ENCODE results near the gene SLC43A3.
"Not testable (repeated sequence)": the region's sequence is repeated elsewhere in the genome, so short reads cannot be mapped to it uniquely, and the experiment has no call there.

Gene SLC43A3

DNA sequence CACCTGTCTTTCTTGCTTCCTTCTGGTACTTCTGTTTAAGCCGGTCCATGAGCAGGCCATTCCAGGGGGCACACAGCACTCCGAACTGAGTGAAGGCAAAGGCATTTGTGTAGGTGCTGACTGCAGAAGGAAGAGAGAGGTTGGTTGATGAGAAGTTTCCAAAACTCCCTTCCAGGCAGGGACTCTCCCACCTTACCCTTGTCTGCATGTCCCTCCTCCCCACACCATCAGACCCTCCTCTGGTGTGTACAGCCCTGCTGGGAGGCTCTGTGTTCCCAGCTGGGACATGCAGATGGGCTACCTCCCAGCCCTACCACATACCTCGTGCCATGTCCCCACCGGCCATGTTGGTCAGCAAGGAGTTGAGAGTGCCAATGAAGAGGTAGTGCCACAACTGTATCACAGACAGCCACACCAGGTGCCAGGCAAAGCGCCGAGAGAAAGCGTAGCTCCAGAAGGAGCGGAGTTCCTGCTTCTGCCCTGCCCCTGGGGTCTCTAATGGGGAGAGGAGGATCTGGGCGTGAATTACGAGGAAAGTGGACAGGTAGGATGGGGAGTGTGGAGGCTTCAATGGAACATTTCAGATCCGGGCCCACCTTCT is 12.2 kb downstream of the SLC43A3 start:
- in situ Hi-C loops (cut with MboI; ENCODE audit: low pct_unique_long_range_greater_than_20kb, low sequenced_read_pairs), result no loop called here
- DNase-seq, result no peak

DNA sequence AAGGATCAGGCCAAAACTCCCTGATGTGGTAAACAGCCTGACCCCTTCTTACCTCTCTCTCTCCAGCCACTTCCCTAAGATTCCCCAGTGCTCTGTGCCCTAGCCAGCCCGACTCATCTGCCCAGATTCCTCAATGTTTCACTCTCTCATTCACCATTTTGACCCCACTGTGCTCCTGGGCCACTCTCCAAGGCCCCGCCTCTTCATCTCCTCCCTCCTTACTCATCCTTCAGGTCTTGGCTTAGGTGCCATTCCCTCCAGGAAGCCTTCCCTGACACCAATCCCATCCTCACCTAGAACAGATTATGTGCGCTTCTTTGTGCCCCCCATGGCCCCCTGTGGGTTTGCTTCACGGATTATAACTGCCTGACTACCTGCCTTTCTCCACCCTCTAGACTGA is 13.2 kb downstream of the SLC43A3 start:
- in situ Hi-C loops (cut with MboI; ENCODE audit: low pct_unique_long_range_greater_than_20kb, low sequenced_read_pairs), result no loop called here
- no peak for DNase-seq

DNA sequence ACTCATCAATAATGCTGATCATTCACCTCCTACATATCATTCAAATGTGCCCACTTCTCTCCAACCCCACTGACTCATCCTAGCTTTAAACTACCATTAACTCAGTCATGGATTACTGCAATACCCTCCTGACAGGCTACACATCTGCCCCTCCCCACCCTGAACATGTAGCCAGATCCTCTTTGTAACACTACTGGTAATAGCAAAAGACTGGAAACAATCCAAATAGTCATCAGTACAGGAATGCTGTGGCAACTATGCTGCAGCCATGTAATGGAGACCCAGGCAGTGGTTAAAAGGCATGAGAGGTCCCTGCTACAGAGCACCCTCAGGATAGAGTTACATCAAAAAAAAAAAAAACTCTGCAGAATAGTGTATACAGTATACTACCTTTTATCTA is 16.6 kb downstream of the SLC43A3 start:
- no peak for DNase-seq
- in situ Hi-C loops (cut with MboI; ENCODE audit: low pct_unique_long_range_greater_than_20kb, low sequenced_read_pairs), result no loop called here

DNA sequence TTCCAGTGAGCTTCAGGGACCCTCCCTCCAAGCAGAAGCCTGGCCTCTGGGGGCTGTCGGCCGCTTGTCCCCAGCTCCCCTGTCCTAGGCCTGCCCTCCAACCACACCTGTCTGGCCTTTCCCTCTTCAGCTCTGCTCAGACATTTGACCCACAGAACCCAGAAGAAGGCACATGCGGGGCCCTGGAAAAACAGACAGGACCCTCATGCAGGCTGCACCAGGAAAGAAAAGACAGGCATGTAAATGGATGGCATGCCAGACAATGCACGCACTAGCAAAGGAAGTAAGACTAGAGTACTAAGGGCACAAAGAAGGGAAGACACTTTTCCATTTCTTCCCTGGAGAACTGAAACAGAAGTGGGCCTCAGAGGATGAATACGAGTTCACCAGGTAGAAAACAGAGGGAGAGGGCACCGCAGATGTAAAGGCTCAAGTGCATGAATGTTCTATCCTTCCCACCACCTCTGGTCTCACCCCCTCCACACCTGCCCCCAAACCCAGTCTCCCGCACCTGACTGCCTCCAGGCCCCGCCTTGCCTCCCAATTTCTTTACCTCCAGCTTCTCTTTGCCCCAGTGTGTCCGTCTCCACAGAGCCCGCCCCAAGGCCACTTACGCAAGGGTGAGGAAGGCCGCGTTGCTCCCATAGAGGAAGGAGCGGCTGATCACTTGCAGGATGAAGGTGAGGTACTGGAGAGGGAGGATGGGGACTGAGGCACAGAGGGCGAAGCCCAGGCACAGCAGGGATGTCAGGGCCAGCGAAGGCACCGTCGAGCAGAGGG is 17.4 kb downstream of the SLC43A3 start:
- in situ Hi-C loops (cut with MboI; ENCODE audit: low pct_unique_long_range_greater_than_20kb, low sequenced_read_pairs), result no loop called here
- DNase-seq, result no peak

DNA sequence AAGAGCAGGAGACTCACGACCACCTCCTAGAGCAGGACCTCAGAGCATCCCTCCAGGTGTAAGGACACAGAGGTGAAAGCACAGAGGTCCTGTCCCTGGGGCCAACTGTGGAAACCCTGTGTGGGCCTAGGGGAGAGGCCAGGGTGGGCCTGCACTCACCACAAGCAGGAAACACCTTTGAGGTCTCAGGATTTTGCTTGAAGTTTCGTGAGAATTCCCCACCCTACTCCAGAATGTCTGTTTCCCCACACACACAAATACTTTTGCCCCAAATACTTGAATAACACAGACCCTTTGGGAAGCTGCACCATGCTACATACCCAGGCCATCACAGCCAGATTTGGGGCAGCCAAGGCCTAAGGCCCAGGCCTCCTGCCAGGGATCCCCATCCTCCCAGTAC is 18.1 kb downstream of the SLC43A3 start:
- no peak for DNase-seq
- in situ Hi-C loops (cut with MboI; ENCODE audit: low pct_unique_long_range_greater_than_20kb, low sequenced_read_pairs), result no loop called here

DNA sequence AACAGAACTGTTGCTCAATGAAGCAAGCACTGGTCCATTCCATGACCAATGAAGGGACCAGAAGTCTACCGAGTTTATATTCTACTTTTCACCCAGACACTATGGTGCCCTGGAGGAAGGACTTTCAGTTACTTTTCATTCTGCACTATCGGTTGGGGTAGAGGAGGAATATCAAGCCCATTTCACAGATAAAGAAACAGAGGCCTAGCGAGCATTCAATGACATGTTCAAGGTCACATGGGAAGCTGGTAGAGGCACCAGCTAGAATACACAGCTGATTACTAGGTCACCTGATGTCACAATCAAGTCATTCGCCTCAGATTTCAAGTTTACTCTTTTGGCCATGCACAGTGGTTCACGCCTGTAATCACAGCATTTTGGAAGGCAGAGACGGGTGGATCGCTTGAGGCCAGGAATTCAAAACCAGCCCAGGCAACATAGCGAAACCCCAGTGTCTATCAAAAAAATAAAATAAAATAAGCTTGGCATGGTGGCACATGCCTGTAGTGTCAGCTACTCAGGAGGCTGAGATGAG is 18.9 kb downstream of the SLC43A3 start:
- DNase-seq, result no peak
- in situ Hi-C loops (cut with MboI; ENCODE audit: low pct_unique_long_range_greater_than_20kb, low sequenced_read_pairs), result no loop called here

DNA sequence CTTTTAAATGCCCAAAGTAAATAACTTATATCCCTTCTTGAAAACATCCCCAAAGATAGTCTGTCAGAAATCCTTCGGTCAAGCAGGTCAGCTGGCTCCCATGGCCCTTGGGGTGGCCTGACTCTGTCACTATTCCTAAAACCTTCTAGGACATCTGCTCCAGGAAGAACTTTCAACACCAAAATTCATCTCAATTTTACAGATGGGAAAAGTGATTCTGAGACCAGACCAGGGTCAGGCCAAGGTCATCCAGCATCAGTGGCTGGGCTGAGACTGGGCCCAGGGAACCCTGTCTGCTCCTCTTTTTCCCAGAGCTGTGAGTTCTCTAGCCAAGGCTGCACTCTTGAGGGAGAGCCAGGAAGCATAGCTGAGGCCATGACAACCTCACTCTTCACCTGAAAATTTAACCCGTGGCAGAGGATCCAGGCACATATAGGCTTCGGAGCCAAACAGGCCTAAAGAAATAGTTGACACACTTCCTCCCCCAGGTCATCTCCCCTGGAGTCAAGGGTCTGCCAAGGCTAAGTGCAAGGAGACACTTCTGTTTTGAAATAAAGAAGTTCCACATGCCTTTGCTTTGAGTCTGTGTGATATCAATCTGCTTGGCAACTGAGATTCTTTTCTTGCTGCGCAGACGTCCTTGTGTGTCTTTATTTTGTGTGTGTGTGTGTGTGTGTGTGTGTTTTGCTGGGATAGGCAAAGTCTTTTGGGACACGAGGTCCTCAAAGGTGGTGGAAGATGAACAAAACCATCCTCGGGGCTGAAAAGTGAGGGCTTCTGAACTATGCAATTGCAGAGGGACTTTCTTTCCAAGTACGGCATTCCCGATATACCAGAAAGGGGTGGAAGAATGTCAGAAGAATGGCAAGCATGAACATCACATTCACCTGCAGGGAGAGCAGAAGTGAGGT is 19.7 kb downstream of the SLC43A3 start:
- DNase-seq, result no peak

DNA sequence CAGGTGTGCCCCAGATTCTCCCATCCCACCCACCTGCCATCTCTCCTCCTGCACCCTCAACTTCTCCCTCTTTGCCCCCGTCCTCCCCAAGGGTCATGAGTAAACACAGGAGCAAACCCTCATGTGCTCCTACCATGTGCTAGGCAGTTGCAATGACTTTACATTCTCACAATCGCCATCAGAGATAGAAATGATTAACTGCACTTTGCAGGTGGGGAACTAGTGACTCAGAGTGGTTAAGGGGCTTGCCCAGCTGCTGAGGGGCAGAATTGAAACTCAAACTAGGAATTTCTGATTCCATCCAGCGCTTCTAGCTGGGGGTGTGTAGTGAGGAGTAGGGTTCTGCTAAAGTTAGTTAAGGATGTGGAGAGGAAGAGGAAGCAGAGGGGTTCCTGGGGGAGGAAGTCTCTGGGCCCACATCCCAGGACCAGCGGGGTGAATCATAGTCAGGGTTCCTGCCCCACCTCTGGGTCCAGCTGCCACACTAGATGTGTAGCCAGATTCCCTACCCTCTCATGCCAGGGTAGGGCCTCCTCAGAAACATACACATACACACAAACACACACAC is 20.5 kb downstream of the SLC43A3 start:
- DNase-seq, result peak; percentile 26

More for the DNA sequence above, 19.7 kb downstream of the SLC43A3 start:
- in situ Hi-C loops (cut with MboI; ENCODE audit: low pct_unique_long_range_greater_than_20kb, low sequenced_read_pairs), result no loop called here

DNA sequence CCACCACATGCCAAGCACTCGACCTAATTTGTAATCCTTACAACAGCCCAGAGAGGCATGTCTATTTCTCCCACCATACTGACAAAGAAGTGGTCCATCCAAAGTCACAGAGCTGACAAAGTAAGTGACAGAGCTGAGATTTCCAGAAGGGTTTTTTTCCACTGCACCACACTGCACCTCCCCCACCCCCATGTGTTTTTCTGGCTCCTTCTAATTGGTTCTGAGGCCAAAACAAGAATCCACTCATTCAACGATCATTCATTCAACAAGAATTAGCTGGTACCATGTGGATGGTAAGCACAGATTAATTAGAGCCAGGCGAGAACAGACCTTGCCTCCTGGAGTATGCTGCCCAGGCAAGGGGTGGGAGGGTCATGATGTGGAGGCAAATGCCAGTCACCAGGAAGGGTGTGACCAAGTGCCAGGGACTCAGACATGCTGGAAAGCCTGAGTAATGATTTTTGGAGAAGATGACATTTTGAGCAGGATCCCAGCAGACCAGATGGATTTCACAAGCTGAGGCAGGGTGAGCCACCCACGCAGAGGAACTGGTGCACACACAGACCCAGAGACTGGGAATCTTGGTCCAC is 21.6 kb downstream of the SLC43A3 start:
- DNase-seq, result no peak
- in situ Hi-C loops (cut with MboI; ENCODE audit: low pct_unique_long_range_greater_than_20kb, low sequenced_read_pairs), result no loop called here

More for the DNA sequence above, 20.5 kb downstream of the SLC43A3 start:
- in situ Hi-C loops (cut with MboI; ENCODE audit: low pct_unique_long_range_greater_than_20kb, low sequenced_read_pairs), result no loop called here

DNA sequence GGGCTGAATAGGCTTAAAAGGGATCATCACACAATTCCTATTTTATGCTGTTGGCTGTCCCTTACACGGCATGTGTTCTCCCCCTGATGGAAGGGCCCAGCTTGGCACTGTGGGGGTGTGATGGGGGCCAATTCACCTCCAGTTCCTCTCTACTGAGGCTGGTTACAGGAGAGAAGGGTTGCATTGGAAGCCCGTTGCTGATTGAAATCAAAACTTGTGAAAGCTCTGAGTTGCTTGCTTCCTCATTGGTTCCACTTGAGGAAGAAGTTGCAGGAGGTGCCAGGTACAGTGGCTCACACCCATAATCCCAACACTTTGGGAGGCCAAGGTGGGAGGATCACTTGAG is 23.1 kb downstream of the SLC43A3 start:
- no peak for DNase-seq
- in situ Hi-C loops (cut with MboI; ENCODE audit: low pct_unique_long_range_greater_than_20kb, low sequenced_read_pairs), result no loop called here

DNA sequence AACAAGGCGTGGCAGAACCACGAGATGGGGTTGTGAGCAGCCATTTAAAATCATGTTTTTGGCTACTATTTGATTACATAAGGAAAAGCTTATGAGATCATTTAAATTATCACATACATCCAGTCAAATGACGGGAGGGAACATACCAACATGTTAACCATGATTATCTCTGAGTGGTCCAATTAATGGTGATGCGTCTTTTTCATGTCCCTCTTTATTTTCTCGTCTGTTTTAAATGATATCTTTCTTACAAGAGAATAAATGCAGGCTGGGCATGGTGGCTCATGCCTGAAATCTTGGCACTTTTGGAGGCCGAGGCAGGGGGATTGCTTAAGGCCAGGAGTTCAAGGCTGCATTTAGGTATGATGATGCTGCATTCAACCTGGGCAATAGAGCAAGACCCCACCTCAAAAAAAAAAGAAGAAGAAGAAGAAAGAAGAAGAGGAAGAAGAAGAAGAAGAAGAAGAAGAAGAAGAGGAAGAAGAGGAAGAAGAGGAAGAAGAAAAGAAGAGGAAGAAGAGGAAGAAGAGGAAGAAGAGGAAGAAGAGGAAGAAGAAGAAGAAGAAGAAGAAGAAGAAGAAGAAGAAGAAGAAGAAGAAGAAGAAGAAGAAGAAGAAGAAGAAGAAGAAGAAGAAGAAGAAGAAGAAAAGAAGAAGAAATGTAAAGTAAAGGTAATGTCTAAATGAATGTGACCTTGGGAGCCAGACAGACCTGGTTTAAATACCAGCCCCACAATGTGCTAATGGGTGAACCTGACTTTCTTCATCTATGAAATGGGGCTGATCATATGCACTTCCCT is 23.7 kb downstream of the SLC43A3 start:
- in situ Hi-C loops (cut with MboI; ENCODE audit: low pct_unique_long_range_greater_than_20kb, low sequenced_read_pairs); DNase-seq: not testable (repeated sequence)

DNA sequence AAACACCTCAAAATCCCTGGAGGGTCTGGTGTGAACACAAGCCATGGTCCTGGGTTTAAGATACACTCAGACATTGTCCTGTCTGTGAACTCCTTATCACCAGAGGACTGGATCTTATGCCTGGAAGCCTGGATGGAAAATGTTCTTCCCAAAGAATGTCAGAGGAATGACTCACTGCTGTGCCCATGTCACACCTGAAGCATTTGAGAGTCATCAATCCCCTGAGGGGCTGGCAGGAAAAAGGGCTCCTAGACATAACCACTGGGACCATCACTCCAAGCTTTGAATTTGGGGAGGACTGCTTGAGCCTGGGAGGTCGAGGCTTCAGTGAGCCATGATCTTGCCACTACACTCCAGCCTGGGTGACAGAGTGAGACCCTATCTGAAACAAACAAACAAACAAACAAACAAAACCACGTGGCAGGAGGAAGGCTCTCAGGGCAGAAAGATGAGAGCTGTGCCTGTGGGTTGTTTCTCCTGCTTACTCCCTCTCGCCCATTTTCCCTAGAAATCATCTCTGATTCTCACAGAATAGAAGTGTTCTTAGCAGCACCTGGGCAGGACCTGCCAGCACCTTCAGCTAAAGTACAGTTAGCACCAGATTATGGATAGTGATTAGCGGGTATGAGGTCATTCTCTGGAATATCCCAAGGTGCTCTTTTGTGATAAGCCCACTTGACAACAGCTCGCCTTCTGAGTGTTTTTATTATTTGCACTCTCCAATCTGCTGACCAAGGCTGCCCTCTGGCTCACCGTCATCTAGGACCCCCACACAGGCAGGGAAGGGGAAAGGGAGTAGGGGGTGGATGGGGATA is 24.5 kb downstream of the SLC43A3 start:
- in situ Hi-C loops (cut with MboI; ENCODE audit: low pct_unique_long_range_greater_than_20kb, low sequenced_read_pairs), result no loop called here
- no peak for DNase-seq

DNA sequence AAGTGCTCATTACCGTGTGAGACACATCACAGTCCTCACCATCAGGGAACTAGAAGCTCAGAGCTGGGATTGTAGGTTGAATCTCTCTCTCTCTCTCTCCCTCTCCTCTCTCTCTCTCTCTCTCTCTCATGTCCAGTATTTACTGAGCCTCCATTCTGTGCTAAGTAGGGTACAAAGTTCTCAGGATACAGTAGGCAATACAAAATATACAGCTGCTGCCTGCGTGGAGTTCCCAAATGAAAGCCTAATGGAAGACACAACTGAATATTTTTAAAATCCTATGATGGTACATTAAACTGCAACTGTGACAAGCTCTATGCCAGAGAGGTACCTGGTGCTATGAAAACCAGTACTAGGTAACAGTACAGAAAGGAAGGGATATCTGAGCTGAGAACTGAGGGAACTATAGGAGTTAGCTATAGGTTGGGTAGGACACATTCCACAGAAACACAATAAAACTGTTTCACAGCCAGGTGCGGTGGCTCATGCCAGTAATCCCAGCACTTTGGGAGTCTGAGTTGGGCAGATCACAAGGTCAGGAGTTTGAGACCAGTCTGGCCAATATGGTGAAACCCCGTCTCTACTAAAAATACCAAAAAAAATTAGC is 26.8 kb downstream of the SLC43A3 start:
- in situ Hi-C loops (cut with MboI; ENCODE audit: low pct_unique_long_range_greater_than_20kb, low sequenced_read_pairs), result no loop called here
- no peak for DNase-seq

DNA sequence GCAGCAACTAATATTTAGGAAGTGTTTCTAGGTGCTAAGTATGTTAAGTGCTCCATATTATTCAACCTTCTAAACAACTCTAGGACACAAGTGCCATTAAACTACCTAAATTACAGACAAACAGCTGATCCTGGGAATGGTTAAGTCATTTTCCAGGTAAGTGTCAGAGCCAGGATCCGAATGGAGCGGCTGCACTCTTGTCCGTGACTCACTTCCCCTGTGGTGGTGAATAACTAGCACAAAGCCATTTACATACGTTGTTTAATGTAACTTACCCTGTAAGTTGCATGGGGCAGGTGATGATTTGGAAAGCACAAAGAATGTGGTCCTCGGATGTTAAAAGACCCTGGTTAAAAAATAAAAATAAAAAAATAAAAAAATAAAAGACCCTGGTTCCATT is 27.7 kb downstream of the SLC43A3 start:
- DNase-seq, result no peak
- in situ Hi-C loops (cut with MboI; ENCODE audit: low pct_unique_long_range_greater_than_20kb, low sequenced_read_pairs), result no loop called here

DNA sequence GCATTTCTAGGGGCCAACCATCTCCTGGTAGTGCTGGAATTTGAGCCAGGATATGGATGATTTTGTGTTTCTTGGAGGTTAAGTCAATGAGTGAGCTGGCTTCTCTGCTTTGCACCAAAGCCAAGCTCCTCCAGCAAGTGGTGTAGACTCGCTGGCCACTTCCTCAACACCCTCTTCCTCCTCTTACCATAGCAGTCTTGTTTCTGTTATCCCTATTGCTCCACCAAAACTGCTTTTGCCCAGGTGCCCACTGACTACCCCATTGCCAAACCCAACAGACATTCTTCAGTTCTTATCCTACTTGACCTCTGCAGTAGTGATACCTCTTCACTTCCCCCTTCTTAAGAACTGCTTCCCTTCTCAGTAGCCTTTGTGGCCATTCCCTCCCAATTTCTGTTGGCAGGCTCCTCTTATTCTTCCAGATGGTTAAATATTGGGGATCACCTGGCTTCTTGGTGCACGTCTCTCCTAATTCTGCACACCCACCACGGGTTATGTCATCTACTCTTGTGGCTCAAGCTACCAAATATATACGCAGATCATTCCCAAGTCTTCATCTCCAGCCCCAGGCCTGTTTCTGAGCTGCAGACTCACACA is 29.4 kb downstream of the SLC43A3 start:
- DNase-seq, result no peak
- in situ Hi-C loops (cut with MboI; ENCODE audit: low pct_unique_long_range_greater_than_20kb, low sequenced_read_pairs), result no loop called here

DNA sequence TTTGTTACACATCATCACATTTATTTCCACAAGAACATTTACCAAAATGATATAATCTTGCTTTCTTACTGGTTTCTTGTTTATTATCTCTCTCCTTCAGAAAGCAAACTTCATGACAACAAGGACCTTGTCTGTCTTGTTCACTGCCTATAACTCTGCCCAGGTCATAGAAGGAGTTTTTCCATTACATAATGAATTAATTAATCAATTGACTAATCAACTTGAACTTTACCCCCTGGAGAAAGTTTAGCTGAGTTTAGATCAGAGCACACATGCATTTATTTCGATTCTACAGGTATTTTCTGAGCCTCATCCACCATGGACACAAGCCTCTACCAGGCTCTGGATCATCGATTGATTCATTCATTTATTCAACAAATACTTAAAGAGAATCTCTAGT is 30.2 kb downstream of the SLC43A3 start:
- in situ Hi-C loops (cut with MboI; ENCODE audit: low pct_unique_long_range_greater_than_20kb, low sequenced_read_pairs), result no loop called here
- no peak for DNase-seq

Measured in KBM-7 (cell line).